ENCODE measurements around the gene PDAP1. TPM values are rescaled to one million over a fixed set of nuclear protein-coding genes. Genes with fewer than 3 reads are reported as not detected.

Gene PDAP1
- total and polyA plus RNA-seq, 2 donors from 2014 or later: 84.7 to 119 TPM

GRCh38 chr7:99386584-99387238 is 21.7 kb downstream of the PDAP1 start:
- Histone ChIP-seq H3K4me1 (ENCODE audit: control insufficient read depth in 2 of 3, insufficient read depth in 2 of 3, low read depth in 1 of 3, low read length in 3 of 3) (peaks cover 0 to 2% (median 0%) of the 10 kb centered on the region in 3 donors), H3K27ac (ENCODE audit: low read depth in 2 of 2, low read length in 2 of 2) (no peak overlapping the region), H3K36me3 (ENCODE audit: control insufficient read depth in 2 of 3, insufficient read depth in 3 of 3, low read length in 3 of 3) (peaks cover 0 to 10% (median 0%) of the 10 kb centered on the region in 3 donors), H3K4me3 (ENCODE audit: low read length in 3 of 3) (no peak overlapping the region), H3K9me3 (ENCODE audit: control insufficient read depth in 2 of 3, insufficient read depth in 1 of 3, low read length in 3 of 3) (no peaks in the 10 kb centered on the region), H3K9ac (ENCODE audit: low read length in 3 of 3) (no peak overlapping the region), H3K27me3 (ENCODE audit: control insufficient read depth, insufficient read depth, low read length) (no peaks in the 10 kb centered on the region)
- no peak for FAIRE-seq
- TF ChIP-seq, protein P1, sequence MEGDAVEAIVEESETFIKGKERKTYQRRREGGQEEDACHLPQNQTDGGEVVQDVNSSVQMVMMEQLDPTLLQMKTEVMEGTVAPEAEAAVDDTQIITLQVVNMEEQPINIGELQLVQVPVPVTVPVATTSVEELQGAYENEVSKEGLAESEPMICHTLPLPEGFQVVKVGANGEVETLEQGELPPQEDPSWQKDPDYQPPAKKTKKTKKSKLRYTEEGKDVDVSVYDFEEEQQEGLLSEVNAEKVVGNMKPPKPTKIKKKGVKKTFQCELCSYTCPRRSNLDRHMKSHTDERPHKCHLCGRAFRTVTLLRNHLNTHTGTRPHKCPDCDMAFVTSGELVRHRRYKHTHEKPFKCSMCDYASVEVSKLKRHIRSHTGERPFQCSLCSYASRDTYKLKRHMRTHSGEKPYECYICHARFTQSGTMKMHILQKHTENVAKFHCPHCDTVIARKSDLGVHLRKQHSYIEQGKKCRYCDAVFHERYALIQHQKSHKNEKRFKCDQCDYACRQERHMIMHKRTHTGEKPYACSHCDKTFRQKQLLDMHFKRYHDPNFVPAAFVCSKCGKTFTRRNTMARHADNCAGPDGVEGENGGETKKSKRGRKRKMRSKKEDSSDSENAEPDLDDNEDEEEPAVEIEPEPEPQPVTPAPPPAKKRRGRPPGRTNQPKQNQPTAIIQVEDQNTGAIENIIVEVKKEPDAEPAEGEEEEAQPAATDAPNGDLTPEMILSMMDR (IDR thresholded peaks at IDR 0.05; ENCODE audit: borderline replicate concordance, extremely low read depth, insufficient read depth): no peak
- intact Hi-C loops (cut with DNase I): no loop called here
- peak in 1 of 5 donors; percentile 41 for DNase-seq

DNA sequence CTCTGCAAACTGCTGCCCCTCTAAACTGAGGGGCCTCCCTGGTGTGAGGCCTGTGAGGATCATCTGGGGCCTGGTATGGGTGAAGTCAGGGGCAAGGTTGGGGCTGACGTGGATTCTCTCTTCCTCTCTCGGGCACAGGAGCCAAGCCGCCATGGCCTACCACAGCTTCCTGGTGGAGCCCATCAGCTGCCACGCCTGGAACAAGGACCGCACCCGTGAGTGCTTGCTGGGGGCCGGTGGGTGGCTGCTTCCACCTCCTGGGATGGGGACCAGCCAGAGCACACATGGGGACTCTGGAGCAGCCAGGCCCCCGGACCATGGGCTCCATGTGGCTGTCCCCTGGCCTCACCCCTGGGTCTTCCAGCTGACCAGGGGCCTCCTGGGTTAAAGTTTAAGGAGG is 22.8 kb downstream of the PDAP1 start:
- FAIRE-seq (no peak), DNase-seq (peak in 1 of 5 donors; percentile 70)
- Histone ChIP-seq H3K4me3 (ENCODE audit: low read length in 3 of 3) (no peak overlapping the region), H3K27me3 (ENCODE audit: control insufficient read depth, insufficient read depth, low read length) (no peaks in the 10 kb centered on the region), H3K27ac (ENCODE audit: low read depth in 2 of 2, low read length in 2 of 2) (no peak overlapping the region), H3K9ac (ENCODE audit: low read length in 3 of 3) (no peak overlapping the region), H3K9me3 (ENCODE audit: control insufficient read depth in 2 of 3, insufficient read depth in 1 of 3, low read length in 3 of 3) (no peaks in the 10 kb centered on the region), H3K36me3 (ENCODE audit: control insufficient read depth in 2 of 3, insufficient read depth in 3 of 3, low read length in 3 of 3) (peaks cover 0 to 9% (median 0%) of the 10 kb centered on the region in 3 donors), H3K4me1 (ENCODE audit: control insufficient read depth in 2 of 3, insufficient read depth in 2 of 3, low read depth in 1 of 3, low read length in 3 of 3) (peaks cover 0 to 10% (median 0%) of the 10 kb centered on the region in 3 donors)
- TF ChIP-seq, protein P1 (IDR thresholded peaks at IDR 0.05; ENCODE audit: borderline replicate concordance, extremely low read depth, insufficient read depth): no peak
- intact Hi-C loops (cut with DNase I): no loop called here

- intact Hi-C loops (cut with DNase I): no loop called here
- Histone ChIP-seq H3K36me3 (ENCODE audit: control insufficient read depth in 2 of 3, insufficient read depth in 3 of 3, low read length in 3 of 3) (peaks cover 0 to 7% (median 0%) of the 10 kb centered on the region in 3 donors), H3K27me3 (ENCODE audit: control insufficient read depth, insufficient read depth, low read length) (no peaks in the 10 kb centered on the region), H3K9me3 (ENCODE audit: control insufficient read depth in 2 of 3, insufficient read depth in 1 of 3, low read length in 3 of 3) (no peaks in the 10 kb centered on the region), H3K4me3 (ENCODE audit: low read length in 3 of 3) (no peak overlapping the region), H3K4me1 (ENCODE audit: control insufficient read depth in 2 of 3, insufficient read depth in 2 of 3, low read depth in 1 of 3, low read length in 3 of 3) (peaks cover 0 to 20% (median 0%) of the 10 kb centered on the region in 3 donors), H3K9ac (ENCODE audit: low read length in 3 of 3) (no peak overlapping the region), H3K27ac (ENCODE audit: low read depth in 2 of 2, low read length in 2 of 2) (no peak overlapping the region)
- FAIRE-seq (no peak), DNase-seq (no peak)
- TF ChIP-seq, protein P1 (IDR thresholded peaks at IDR 0.05; ENCODE audit: borderline replicate concordance, extremely low read depth, insufficient read depth): no peak
Observed at GRCh38 chr7:99384523-99384922, 23.9 kb downstream of the PDAP1 start.

All from kidney (tissue), 14 donors.